ENCODE results near the gene WDR83.

DNA sequence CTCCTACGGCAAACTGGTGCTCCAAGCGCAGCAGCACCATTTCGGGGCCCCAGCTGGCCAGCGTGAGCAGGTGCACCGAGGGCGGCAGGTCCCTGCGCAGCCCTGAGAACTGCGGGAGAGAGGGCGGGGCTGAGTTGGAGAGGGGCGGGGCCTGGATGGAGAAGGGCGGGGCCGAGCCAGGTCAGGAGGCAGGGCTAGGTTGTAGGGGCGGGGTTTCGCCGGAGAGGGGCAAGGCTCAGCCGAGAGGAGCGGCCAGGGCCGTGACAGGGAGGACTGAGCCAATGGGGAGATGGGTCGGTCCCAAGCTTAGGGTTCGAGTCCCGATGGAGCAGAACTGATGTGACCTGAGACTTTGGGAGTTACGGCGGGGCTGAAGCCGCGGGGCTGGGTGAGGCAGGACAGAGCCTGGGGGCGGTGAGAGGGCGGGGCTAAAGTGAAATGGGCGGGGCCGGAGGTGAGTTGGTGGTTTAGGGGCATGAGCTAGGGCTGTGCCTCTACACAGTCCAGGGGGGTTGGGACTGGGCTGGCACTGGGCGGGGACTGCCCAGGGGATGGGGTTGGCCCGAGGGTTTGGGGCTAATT lies 19.0 kb upstream of the WDR83 start:
- TF ChIP-seq CTCF (IDR thresholded peaks at IDR 0.05) (peak in 1 of 6 experiments; percentile 9), POLR2A (IDR thresholded peaks at IDR 0.05) (no peak)

Measured in adrenal gland (tissue), 5 donors.